Neural cell (in vitro differentiated cells): ENCODE measurements around the gene S1PR5.

Experiments used
- EP300 ChIP-seq: fragments of 450-650 bp; conservative IDR thresholded peaks from 2 replicates; pipeline ENCODE4 v1.6.1; 2014; ENCODE audit warnings: antibody characterized with exemption, mild to moderate bottlenecking, moderate library complexity; ENCODE audit not compliant: poor library complexity, severe bottlenecking
- EZH2 ChIP-seq: fragments of 200-600, 300-800 bp; shearing (Covaris generic), sonication (generic); IDR thresholded peaks from 2 replicates; pipeline ENCODE4 v1.6.1; 2014; ENCODE audit warnings: antibody characterized with exemption, low read length, borderline replicate concordance, mild to moderate bottlenecking; ENCODE audit not compliant: insufficient read depth, poor library complexity, severe bottlenecking
- POLR2AphosphoS5 ChIP-seq: IDR thresholded peaks from 2 replicates; pipeline ENCODE4 v1.6.1; 2012
- RAD21 ChIP-seq: fragments of 450-650 bp; conservative IDR thresholded peaks from 2 replicates; pipeline ENCODE4 v1.6.1; 2014; ENCODE audit warnings: antibody characterized with exemption, mild to moderate bottlenecking, moderate library complexity
- REST ChIP-seq: IDR thresholded peaks from 2 replicates; pipeline ENCODE4 v1.6.1; 2012; ENCODE audit warnings: borderline replicate concordance
- TAF1 ChIP-seq: IDR thresholded peaks from 2 replicates; pipeline ENCODE4 v1.6.1; 2012; ENCODE audit warnings: low read depth
- TF ChIP-seq, protein P1 (sequence below): fragments of 450-650 bp; IDR thresholded peaks from 2 replicates; pipeline ENCODE4 v1.5.1; 2014; ENCODE audit warnings: antibody characterized with exemption, mild to moderate bottlenecking, moderate library complexity; ENCODE audit not compliant: poor library complexity, severe bottlenecking

GRCh38 chr19:10551698-10552301, 34.6 kb upstream of the S1PR5 start:
- no peak for TF ChIP-seq POLR2AphosphoS5
- TF ChIP-seq EZH2, result no peak
- TF ChIP-seq, protein P1, sequence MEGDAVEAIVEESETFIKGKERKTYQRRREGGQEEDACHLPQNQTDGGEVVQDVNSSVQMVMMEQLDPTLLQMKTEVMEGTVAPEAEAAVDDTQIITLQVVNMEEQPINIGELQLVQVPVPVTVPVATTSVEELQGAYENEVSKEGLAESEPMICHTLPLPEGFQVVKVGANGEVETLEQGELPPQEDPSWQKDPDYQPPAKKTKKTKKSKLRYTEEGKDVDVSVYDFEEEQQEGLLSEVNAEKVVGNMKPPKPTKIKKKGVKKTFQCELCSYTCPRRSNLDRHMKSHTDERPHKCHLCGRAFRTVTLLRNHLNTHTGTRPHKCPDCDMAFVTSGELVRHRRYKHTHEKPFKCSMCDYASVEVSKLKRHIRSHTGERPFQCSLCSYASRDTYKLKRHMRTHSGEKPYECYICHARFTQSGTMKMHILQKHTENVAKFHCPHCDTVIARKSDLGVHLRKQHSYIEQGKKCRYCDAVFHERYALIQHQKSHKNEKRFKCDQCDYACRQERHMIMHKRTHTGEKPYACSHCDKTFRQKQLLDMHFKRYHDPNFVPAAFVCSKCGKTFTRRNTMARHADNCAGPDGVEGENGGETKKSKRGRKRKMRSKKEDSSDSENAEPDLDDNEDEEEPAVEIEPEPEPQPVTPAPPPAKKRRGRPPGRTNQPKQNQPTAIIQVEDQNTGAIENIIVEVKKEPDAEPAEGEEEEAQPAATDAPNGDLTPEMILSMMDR, result no peak
- no peak for TF ChIP-seq TAF1
- no peak for TF ChIP-seq REST
- TF ChIP-seq EP300, result no peak
- no peak for TF ChIP-seq RAD21
